Natural killer cell (primary cell): ENCODE data around the gene AMIGO2. TPM values are rescaled to one million over a fixed set of nuclear protein-coding genes. Genes with fewer than 3 reads are reported as not detected.
"Not testable (repeated sequence)": the region's sequence is repeated elsewhere in the genome, so short reads cannot be mapped to it uniquely, and the experiment has no call there.

Experiments used
- ATAC-seq, 3 donors: fragments of 150-1000 bp in 2 of 3; fragments of 200-7000 bp in 1 of 3; cut with Tn5 transposase; 1 replicate in 1 of 3; 2 replicates in 2 of 3; pipeline ENCODE4 v1.10.0; 2021; ENCODE audit warnings: mild to moderate bottlenecking in 2 of 3, moderate library complexity in 2 of 3
- DNase-seq, 2 donors: peaks; one replicate each; pipeline versions ENCODE4 v3.0.0 to v3.0.0-alpha.2; 2013 to 2021; ENCODE audit warnings: mixed read lengths in 1 of 2
- H3K27ac ChIP-seq: one replicate; pipeline ENCODE4 v1.5.1; 2013; ENCODE audit warnings: mild to moderate bottlenecking, low read length
- H3K27me3 ChIP-seq: one replicate; pipeline ENCODE4 v1.6.1; 2013; ENCODE audit warnings: low read length; ENCODE audit not compliant: control insufficient read depth, insufficient read depth
- H3K36me3 ChIP-seq: one replicate; pipeline ENCODE4 v1.6.1; 2013; ENCODE audit warnings: low read length; ENCODE audit not compliant: control insufficient read depth, insufficient read depth
- H3K4me1 ChIP-seq: one replicate; pipeline ENCODE4 v1.6.1; 2013; ENCODE audit warnings: low read length; ENCODE audit not compliant: control insufficient read depth, insufficient read depth
- H3K4me3 ChIP-seq: one replicate; pipeline ENCODE4 v1.5.1; 2013; ENCODE audit warnings: low read length
- H3K9me3 ChIP-seq: one replicate; pipeline ENCODE4 v1.6.1; 2013; ENCODE audit warnings: low read length; ENCODE audit not compliant: control insufficient read depth, insufficient read depth
- H3K27ac Mint-ChIP-seq, 2 donors: one replicate each; pipeline ENCODE4 v1.8.0; 2022; ENCODE audit warnings: mild to moderate bottlenecking in 2 of 2, mixed read lengths in 2 of 2, moderate library complexity in 1 of 2
- H3K27me3 Mint-ChIP-seq, 2 donors: one replicate each; pipeline ENCODE4 v1.8.0; 2022; ENCODE audit warnings: low read depth in 2 of 2, mixed read lengths in 2 of 2
- H3K36me3 Mint-ChIP-seq: one replicate; pipeline ENCODE4 v1.8.0; 2022; ENCODE audit warnings: mixed read lengths
- H3K4me1 Mint-ChIP-seq, 2 donors: one replicate each; pipeline ENCODE4 v1.8.0; 2022; ENCODE audit warnings: mixed read lengths in 2 of 2
- H3K4me3 Mint-ChIP-seq: one replicate; pipeline ENCODE4 v1.8.0; 2022; ENCODE audit warnings: mild to moderate bottlenecking, moderate library complexity, mixed read lengths
- H3K9me3 Mint-ChIP-seq, 2 donors: one replicate each; pipeline ENCODE4 v1.8.0; 2022; ENCODE audit warnings: mixed read lengths in 2 of 2
- WGBS: methylation state at CpG from one replicate; pipeline ENCODE4 v1.1.7; 2013; ENCODE audit warnings: missing lambda C conversion rate; ENCODE audit not compliant: insufficient coverage; 5-methylcytosine and 5-hydroxymethylcytosine counted together
- intact Hi-C: fragments of 100-400 bp; cut with micrococcal nuclease; formaldehyde crosslinking; loops from one replicate; pipeline ENCODE4 v1.14.2; 2022
- total RNA-seq, 4 donors: library from RNA; stranded (reverse); fragments of 120-200 nt in 1 of 4; gene quantifications; one replicate each; pipeline versions ENCODE4 v1.2.3 to v1.2.4, GENCODE V29; 2013 to 2022
- TF ChIP-seq, protein P1 (sequence below): fragments of 200-600 bp; IDR thresholded peaks from one replicate; pipeline ENCODE4 v1.8.0; 2022; ENCODE audit warnings: antibody characterized with exemption

AMIGO2 gene
- total RNA-seq, 3 donors from 2014 or later (not counting 1 experiment from before 2014, with no cell fraction given): 8.0 to 9.9 (median 8.1) TPM

GRCh38 chr12:47122602-47123001 lies 42.8 kb upstream of the AMIGO2 start:
- H3K4me3 Mint-ChIP-seq: no peak overlapping the region
- H3K9me3 Mint-ChIP-seq: no peaks in the 10 kb centered on the region
- H3K9me3 ChIP-seq: no peaks in the 10 kb centered on the region
- H3K36me3 ChIP-seq: no peaks in the 10 kb centered on the region
- no CpG with 5 or more reads among the region's 1 CpG for WGBS
- H3K4me1 ChIP-seq: no peaks in the 10 kb centered on the region
- DNase-seq: no peak
- TF ChIP-seq, protein P1, sequence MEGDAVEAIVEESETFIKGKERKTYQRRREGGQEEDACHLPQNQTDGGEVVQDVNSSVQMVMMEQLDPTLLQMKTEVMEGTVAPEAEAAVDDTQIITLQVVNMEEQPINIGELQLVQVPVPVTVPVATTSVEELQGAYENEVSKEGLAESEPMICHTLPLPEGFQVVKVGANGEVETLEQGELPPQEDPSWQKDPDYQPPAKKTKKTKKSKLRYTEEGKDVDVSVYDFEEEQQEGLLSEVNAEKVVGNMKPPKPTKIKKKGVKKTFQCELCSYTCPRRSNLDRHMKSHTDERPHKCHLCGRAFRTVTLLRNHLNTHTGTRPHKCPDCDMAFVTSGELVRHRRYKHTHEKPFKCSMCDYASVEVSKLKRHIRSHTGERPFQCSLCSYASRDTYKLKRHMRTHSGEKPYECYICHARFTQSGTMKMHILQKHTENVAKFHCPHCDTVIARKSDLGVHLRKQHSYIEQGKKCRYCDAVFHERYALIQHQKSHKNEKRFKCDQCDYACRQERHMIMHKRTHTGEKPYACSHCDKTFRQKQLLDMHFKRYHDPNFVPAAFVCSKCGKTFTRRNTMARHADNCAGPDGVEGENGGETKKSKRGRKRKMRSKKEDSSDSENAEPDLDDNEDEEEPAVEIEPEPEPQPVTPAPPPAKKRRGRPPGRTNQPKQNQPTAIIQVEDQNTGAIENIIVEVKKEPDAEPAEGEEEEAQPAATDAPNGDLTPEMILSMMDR: no peak
- no peaks in the 10 kb centered on the region for H3K27me3 ChIP-seq
- peaks cover 0 to 6% of the 10 kb centered on the region in 2 donors for H3K4me1 Mint-ChIP-seq
- no peak overlapping the region for H3K27ac ChIP-seq
- intact Hi-C loops: no loop called here
- no peak overlapping the region for H3K4me3 ChIP-seq
- no peaks in the 10 kb centered on the region for H3K27me3 Mint-ChIP-seq
- no peak overlapping the region for H3K27ac Mint-ChIP-seq
- no peaks in the 10 kb centered on the region for H3K36me3 Mint-ChIP-seq
- no peak for ATAC-seq

DNA sequence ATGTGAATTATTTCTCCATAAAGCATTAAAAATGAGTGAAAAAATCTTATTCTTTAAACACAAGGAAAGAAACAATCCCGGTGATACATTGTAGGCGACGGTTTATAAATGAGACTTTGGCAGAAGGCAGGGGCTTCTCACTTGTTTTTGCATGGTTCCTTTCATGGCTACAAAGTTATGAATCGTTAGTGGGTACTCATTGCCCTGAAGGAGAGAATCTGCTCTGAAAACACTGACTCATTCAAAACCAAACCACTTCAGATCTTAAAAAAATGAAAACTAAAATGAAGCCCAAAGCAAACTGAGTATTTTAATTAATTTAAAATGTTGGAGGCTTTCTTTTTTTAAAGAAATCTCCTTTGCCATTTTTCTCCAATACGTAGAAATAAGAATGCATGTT lies 41.4 kb upstream of the AMIGO2 start:
- Mint-ChIP-seq H3K27ac (no peak overlapping the region), H3K27me3 (no peaks in the 10 kb centered on the region), H3K4me1 (peaks cover 0 to 6% of the 10 kb centered on the region in 2 donors), H3K36me3 (no peaks in the 10 kb centered on the region), H3K9me3 (no peaks in the 10 kb centered on the region), H3K4me3 (no peak overlapping the region)
- DNase-seq: no peak
- no peak for ATAC-seq
- TF ChIP-seq, protein P1: no peak
- Histone ChIP-seq H3K9me3 (no peaks in the 10 kb centered on the region), H3K4me1 (no peaks in the 10 kb centered on the region), H3K4me3 (no peak overlapping the region), H3K27me3 (no peaks in the 10 kb centered on the region), H3K36me3 (no peaks in the 10 kb centered on the region), H3K27ac (no peak overlapping the region)
- intact Hi-C loops: no loop called here
- WGBS: 90% methylated on average over 4 of the region's 5 CpGs

DNA sequence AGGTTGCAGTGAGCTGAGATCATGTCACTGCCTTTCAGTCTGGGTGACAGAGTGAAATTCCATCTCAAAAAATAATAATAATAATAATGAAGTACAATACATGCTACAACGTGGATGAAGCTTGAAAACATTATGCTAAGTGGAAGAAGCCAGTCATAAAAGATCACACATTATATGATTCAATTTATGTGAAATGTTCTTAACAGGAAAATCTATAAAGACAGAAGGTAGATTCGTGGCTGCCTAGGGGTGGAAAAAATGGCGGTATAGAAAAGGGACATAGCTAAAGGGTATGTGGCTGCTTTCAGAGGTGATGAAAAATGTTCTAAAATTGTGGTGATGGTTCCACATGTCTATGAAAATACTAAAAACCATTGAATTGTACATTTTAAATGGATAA lies 41.0 kb upstream of the AMIGO2 start:
- H3K27ac ChIP-seq: no peak overlapping the region
- H3K9me3 Mint-ChIP-seq: no peaks in the 10 kb centered on the region
- no peaks in the 10 kb centered on the region for H3K27me3 ChIP-seq
- no peaks in the 10 kb centered on the region for H3K4me1 ChIP-seq
- DNase-seq (no peak), ATAC-seq (no peak)
- H3K4me3 ChIP-seq: no peak overlapping the region
- no peaks in the 10 kb centered on the region for H3K9me3 ChIP-seq
- TF ChIP-seq, protein P1: no peak
- intact Hi-C loops: no loop called here
- no peaks in the 10 kb centered on the region for H3K36me3 Mint-ChIP-seq
- H3K36me3 ChIP-seq: no peaks in the 10 kb centered on the region
- H3K27ac Mint-ChIP-seq: no peak overlapping the region
- WGBS: 94% methylated on average over 2 of the region's 3 CpGs
- no peaks in the 10 kb centered on the region for H3K27me3 Mint-ChIP-seq
- peaks cover 0 to 6% of the 10 kb centered on the region in 2 donors for H3K4me1 Mint-ChIP-seq
- H3K4me3 Mint-ChIP-seq: no peak overlapping the region

- H3K4me3 Mint-ChIP-seq, H3K4me1 ChIP-seq, H3K27me3 Mint-ChIP-seq, ATAC-seq, H3K27me3 ChIP-seq, H3K27ac ChIP-seq, H3K9me3 Mint-ChIP-seq, DNase-seq, H3K9me3 ChIP-seq, intact Hi-C loops, H3K4me1 Mint-ChIP-seq, H3K36me3 ChIP-seq, H3K4me3 ChIP-seq, H3K27ac Mint-ChIP-seq, H3K36me3 Mint-ChIP-seq: not testable (repeated sequence)
- no CpG with 5 or more reads among the region's 3 CpGs for WGBS
These were observed 37.5 kb upstream of the AMIGO2 start for GRCh38 chr12:47117305-47117704.
